DLD1 (cell line): Measurements from ENCODE around the gene ARL4D.
"Not testable (repeated sequence)": the region's sequence is repeated elsewhere in the genome, so short reads cannot be mapped to it uniquely, and the experiment has no call there.

Experiments used
- in situ Hi-C: cut with HindIII; loops from 2 replicates; pipeline ENCODE4 v1.10.0; 2017; ENCODE audit warnings: low sequenced_read_pairs

The ARL4D gene

DNA sequence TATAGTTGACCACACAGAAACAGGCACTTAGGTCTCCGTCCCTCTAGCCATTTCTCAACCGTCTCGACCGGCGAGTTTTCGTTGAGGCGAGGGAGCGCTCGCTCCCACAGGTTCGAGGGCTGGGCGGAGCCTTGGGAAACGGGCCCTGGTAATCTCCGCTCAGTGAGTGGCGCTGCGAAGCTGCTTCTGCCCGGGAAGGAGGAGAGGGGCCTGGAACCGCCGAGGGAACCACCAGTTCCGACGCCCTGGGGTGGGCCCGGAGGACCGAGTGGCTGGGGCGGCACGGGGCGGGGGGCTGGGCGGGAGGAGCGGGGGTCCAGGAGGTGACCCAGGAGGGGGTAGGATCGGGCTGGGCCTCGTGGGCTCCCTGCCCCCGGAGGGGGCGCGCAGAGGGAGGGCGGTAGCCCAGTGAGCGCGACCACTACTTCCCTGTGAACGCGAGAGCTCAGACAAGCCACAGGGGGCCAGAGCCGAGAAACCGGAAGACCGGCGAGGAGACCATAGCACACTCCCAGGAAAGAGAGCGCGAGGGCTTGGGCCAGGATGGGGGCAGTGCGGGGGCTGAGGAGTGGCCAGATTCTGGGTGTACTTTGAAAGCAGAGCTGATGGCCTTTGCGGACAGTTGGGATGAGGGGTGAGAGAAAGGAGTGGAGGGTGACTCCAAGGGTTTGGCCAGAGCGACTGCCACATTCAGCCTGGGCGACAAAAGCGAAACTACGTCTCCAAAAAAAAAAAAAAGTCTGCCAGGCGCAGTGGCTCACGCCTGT is 29.9 kb upstream of the ARL4D start:
- in situ Hi-C loops: no loop called here

DNA sequence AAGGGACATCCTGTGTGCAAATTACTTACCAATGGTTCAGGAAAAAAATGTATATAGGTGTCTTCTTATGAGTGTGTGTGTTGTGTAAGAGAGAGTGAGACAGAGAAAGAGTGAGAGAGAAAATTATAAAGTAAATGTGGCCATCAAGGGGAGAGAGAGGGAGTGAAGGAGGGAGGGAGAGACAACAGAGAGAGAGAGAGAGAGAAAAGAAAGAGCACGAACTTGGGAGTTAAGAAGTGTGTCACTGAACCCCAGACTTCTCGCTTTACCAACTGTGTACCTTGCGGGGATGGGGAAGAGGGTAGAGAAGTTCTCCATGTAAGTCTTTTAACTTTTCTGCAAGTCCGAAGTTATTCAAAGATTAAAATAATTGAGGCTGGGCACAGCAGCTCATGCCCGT is 28.8 kb upstream of the ARL4D start:
- in situ Hi-C loops: no loop called here

GRCh38 chr17:43371227-43371821 is 27.5 kb upstream of the ARL4D start:
- in situ Hi-C loops: no loop called here

DNA sequence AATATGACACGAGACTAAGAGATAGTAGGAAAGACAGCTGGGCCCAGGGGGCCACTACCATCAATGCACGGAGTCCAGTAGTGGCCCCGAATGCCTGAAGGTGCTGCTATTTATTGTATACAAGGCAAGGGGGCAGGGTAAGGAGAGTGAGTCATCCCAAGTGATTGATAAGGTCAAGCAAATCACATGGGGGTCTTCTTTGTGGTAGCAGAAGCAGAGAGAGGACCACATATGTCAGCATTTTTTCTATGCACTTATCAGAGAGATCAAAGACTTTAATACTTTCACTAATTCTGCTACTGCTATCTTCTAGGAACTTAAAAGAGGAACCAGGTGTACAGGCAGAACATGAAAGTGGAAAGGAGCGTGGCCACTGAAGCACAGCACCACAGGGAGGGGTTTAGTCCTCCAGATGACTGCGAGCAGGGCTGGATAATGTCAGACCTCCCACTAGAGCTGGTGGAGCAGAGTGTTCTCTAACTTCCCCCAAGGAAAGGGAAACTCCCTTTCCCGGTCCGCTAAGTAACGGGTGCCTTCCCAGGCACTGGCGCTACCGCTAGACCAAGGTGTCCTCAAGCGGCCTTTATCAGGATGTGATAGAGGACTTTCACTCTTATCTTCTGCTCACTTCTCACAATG is 26.4 kb upstream of the ARL4D start:
- in situ Hi-C loops: no loop called here

DNA sequence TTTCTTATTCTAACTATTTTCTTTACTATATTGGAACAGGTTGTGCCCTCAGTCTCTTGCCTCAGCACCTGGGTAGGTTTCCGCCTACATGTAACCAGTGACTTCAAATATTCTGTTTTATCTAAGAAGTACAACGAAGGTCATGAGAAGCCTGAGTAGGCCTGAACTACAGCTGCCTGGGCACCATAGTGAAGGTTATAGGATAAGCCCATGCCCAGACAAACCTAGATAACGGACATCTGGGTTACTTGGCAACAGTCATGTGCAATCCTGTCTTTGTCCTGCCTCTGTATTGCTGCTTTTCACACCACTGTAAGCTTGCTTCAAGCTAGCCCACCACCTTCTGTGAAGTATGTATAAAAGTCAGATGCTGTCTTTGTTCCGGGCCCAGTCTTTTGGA is 25.4 kb upstream of the ARL4D start:
- in situ Hi-C loops: no loop called here

DNA sequence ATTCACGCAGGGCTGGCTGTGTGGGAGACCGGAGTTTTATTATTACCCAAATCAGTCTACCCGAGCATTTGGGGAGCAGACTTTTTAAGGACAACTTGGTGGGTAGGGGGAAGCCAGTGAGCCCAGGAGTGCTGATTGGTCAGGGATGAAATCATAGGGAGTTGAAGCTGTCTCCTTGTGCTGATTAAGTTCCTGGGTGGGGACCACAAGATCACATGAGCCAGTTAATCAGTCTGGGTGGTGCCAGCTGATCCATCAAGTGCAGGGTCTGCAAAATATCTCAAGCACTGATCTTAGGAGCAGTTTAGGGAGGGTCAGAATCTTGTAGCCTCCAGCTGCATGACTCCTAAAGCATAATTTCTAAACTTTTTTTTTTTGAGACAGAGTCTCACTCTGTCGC is 22.9 kb upstream of the ARL4D start:
- in situ Hi-C loops: not testable (repeated sequence)

- in situ Hi-C loops: no loop called here
Observed at GRCh38 chr17:43377056-43377810, 21.6 kb upstream of the ARL4D start.

GRCh38 chr17:43378766-43379165 is 20.0 kb upstream of the ARL4D start:
- in situ Hi-C loops: no loop called here

- in situ Hi-C loops: no loop called here
Observed at GRCh38 chr17:43380307-43380706, 18.5 kb upstream of the ARL4D start.

GRCh38 chr17:43381204-43381603 is 17.6 kb upstream of the ARL4D start:
- in situ Hi-C loops: no loop called here

- in situ Hi-C loops: no loop called here
Observed at GRCh38 chr17:43381621-43382020, 17.2 kb upstream of the ARL4D start.

DNA sequence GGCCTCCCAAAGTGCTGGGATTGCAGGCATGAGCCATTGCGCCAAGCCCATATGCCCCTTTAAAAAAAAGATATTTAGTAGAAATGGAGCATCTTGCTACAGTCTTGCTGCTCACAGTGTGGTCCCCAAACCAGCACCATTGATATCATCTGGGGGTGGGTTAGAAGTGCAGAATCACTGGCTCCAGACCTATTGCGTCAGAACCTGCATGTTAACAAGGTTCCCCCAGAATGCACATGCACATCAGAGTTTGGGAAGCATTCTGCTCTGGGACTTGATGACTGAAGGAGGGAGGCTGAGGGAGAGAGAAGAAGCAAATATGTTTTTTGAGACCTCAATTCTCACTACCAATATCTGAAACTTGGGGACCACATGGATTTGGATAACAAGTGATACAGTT is 16.0 kb upstream of the ARL4D start:
- in situ Hi-C loops: no loop called here

DNA sequence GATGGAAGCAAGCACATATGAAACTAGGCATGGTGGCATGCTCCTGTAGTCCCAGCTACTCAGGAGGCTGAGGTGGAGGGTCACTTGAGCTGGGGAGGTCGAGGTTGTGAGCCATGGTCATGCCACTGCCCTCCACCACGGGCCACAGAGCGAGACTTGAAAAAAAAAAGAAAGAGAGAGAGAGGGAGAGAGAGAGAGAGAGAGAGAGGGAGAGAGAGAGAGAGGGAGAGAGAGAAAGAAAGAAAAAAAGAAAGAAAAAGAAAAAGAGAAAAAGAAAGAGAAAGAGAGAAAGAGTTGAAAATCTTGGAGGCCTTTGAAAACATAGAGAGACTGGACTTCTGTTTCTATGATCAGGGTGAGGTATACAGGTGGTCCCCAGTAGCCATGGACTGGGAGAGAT is 15.4 kb upstream of the ARL4D start:
- in situ Hi-C loops: no loop called here

DNA sequence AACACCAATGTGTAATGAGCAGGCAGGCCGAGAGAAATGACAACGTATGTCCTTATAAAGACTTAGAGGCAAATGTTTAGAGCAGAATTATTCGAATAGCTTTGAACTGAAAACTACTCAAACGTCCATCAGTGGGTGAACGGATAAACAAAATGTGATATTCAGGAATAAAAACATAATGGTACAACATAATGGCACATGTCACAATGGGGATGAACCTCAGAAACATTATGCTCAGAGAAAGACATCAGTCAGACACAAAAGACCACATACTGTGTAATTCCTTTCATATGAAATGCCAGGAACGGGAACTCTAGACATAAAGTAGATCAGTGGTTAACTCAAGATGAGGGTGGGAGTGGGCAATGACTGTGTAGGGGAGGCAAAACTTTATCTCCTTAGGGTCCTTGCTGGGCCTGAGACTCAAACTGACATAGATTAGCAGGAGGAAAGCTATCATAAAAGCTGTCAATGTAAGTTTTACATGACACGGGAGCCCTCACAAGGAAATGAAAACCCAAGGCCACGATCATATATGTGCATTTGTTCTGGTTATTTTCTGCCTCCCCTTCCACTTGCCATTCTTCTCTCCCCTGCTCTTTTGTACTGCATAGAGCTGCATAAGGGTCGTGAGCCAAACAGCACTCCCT is 14.8 kb upstream of the ARL4D start:
- in situ Hi-C loops: no loop called here

- in situ Hi-C loops: no loop called here
Observed at GRCh38 chr17:43384476-43384862, 14.3 kb upstream of the ARL4D start.

- in situ Hi-C loops: no loop called here
Observed at GRCh38 chr17:43385046-43385831, 13.6 kb upstream of the ARL4D start.

- in situ Hi-C loops: no loop called here
Observed at GRCh38 chr17:43388359-43389045, 10.3 kb upstream of the ARL4D start.

- in situ Hi-C loops: no loop called here
Observed at GRCh38 chr17:43389046-43389947, 9.5 kb upstream of the ARL4D start.

- in situ Hi-C loops: no loop called here
Observed at GRCh38 chr17:43392397-43392796, 6.4 kb upstream of the ARL4D start.
